GM18499 (cell line): Measurements from ENCODE around the gene DOK1.

Experiments used
- ATAC-seq: cut with Tn5 transposase; IDR thresholded peaks from one replicate; pipeline ENCODE4 v1.9.1; 2021; ENCODE audit warnings: moderate number of reproducible peaks; ENCODE audit not compliant: insufficient read depth, unreplicated experiment

The DOK1 gene

DNA sequence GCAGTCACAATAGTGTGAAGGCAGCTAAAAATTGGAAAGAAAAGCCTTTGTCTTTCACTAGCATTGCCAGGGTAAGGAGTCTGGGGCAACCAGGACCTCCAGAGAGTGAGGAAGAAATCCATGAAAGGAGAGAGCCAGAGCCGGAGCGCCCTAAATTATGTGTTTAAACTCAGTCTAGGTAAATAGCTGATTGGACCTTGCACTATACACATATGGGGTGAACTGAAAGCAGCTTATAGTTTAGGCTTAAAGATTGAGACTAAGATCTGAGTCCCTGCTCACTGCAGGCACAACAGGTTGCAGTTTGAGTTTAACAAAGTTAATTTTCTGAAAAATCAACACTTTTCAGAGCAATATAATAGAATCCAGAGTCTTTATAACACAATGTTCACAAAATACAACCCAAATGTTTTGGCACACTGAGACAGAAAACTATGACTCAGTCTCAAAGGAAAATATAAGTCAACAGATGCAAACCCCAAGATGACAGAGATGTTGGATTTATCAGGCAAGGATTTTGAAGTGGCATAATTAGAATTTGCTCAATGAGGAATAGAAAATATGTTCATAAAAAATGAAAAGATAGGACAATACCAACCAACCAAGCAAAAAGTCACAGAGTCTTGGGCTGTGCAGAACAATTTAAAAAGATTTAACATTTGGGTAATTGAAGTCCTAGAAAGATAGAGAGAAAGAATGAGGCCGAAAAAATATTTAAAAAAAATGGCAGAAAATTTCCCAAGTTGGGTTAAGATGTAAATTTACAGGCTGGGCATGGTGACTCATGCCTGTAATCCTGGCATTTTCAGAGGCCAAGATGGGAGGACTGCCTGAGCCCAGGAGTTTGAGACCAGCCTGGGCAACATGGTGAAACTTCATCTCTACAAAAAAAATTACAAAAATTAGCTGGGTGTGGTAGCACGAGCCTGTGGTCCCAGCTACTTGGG lies 39.6 kb downstream of the DOK1 start:
- no peak for ATAC-seq

DNA sequence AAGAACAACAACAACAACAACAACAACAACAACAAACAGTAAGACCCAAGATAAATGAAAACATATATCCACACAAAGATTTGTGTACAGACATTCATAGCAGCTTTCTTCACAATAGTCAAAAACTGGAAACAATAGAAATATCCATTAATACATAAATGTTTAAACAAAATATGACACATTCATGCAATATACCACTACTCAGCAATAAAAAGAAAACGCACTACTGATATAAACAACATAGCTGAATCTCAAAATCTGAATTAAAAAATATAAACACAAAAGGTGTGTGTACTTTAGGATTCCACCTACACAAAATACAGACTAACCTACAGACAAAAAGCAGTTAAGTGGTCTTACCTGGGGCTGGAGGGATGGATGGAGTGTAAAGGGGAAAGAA lies 42.1 kb downstream of the DOK1 start:
- ATAC-seq: no peak

DNA sequence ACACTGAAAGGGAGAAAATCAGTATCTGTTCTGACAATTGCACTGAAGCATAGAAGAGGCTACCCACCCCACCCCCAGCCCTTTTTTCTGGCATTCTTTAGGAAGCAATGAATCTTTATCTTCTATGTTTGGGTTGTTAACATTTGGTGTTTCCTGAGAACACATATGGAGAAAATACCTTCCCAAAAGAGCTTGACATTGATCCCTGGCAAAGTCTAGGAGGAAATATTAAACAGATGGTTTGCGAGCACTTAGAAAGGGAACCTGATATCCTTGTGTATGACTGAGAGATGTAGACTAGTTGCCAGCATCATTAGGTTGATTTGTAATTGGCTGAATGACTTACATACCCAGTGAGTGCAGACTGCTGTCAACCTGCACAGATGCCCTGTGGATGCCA lies 42.9 kb downstream of the DOK1 start:
- ATAC-seq: no peak

DNA sequence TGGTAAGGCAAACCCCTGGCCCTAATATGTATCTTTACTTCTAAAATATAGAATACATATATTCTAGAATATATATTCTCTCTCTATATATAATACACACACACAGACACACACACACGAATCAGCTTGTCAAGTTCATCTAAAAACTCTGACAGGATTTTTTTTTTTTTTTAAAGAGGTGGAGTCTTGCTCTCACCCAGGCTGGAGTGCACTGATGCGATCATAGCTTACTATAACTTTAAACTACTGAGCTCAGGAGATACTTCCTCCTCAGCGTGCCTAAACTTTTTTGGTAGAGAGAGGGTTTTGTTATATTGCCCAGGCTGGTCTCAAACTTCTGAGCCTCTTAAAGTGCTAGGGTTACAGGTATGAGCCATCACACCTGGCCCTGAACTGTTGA lies 45.2 kb downstream of the DOK1 start:
- ATAC-seq: no peak

DNA sequence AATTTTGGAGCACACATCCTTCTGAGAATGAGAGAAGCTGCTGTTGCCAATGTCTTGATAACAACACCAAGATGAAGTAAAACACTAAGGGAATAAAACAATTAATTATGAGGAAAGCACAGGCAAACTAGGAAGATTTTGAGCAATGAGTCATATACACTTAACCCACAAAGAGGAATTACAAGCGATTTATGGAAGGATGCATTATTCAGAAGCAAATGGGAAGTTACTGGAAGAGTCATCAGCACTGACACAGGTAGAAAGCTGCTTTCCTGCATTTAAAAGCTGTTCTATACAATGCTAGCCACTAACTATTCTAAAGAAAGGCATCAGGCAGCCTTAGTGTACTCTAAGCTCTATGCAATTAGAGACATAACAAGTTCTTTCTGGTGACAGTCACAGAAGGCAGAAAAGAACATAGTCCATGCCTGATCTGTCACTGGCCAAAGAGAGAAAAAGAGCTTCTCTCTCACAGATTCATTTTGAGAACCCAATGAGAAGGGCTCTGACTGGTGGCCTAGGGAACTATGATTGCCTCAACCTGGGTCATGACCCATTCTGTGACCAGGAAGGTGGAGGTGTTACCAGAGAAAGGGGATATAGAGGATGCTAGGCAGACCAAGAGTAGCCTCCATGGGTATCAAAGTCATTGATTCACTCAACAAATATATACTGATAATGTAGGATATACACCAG lies 48.2 kb downstream of the DOK1 start:
- no peak for ATAC-seq

DNA sequence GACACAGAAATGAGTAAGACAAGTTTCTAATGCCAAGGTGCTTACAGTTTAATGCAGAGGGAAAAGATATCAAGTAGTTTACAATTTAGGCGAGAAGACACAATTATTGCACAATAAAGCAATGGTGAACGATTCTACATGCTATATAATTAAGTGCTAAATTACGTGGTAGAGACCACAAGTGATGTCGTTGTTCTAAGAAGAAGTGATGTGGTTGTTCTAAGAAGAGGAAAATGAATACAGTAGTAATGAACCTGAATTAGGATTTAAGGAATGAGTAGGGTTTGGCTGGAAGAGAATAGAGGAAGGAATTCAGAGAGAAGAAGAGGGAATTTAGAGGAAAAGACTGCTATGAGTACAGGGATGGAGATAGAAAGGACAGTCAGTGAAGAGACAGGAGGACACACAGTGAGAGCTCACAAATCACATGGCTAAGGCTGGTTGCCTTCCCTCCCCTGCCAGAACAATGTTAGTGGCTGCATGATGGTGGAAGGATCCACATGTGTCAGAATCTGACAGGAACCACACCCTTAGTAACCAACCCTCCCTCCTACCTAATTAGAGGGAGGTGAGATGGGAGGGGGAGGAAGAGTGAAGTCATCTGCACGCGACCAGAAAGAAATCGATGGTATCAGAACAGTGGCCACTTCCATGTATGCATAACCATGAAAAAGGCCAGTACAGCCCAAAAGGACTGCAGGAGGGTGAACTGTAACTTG lies 48.9 kb downstream of the DOK1 start:
- ATAC-seq: no peak

DNA sequence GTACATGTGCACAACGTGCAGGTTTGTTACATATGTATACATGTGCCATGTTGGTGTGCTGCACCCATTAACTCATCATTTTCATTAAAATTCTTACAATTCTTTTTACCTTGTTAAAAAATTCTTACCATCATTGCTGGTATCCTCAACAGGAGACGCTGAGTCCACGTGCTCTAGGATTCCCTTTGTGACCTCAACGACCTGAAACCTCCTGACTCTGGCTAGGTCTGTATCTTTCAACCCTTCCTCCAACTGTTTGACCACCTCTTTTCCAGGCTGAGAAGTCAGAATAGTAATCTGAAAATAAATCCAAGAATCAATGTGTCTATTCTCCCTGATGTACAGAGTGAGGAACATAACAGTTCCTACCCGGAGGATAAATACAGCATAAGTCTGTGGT lies 52.4 kb downstream of the DOK1 start:
- ATAC-seq: no peak
